B cell (primary cell): ENCODE measurements around the gene CAMK2G. TPM values are rescaled to one million over a fixed set of nuclear protein-coding genes. Genes with fewer than 3 reads are reported as not detected.
A peak's percentile ranks its signal among the peaks of the same experiment; 100 is the strongest.

ENCODE experiments used
- ATAC-seq: fragments of 200-7000 bp; cut with Tn5 transposase; one replicate; pipeline ENCODE4 v1.10.0; 2021; ENCODE audit warnings: low read depth, mild to moderate bottlenecking, moderate number of reproducible peaks, moderate library complexity
- CTCF ChIA-PET: fragments of 350-600 bp; sonication (Branson Sonifier 250); formaldehyde crosslinking; loops from one replicate; lab custom pipeline; 2021; ENCODE audit warnings: antibody characterized with exemption, inconsistent platforms; lab: Charles Lee
- POLR2A ChIA-PET: fragments of 350-600 bp; sonication (Branson Sonifier 250); formaldehyde crosslinking; loops from one replicate; lab custom pipeline; 2021; ENCODE audit warnings: antibody characterized with exemption; lab: Charles Lee
- DNase-seq: peaks from one replicate; pipeline ENCODE4 v3.0.0; 2013
- H2AFZ ChIP-seq: 2 replicates; pipeline ENCODE4 v1.6.1; 2012; ENCODE audit warnings: mild to moderate bottlenecking, low read depth, low read length; ENCODE audit not compliant: insufficient read depth, poor library complexity, severe bottlenecking
- H3K27ac ChIP-seq, 2 donors: 1 replicate in 1 of 2; 2 replicates in 1 of 2; pipeline ENCODE4 v1.5.1; 2012 to 2013; ENCODE audit warnings: low read length in 2 of 2, mild to moderate bottlenecking in 2 of 2, moderate library complexity in 1 of 2
- H3K27me3 ChIP-seq, 4 experiments: fragments of 200-600 bp in 1 of 4; sonication (generic) in 1 of 4; replicated peaks in 1 of 4; 1 replicate in 2 of 4; 2 replicates in 2 of 4; pipeline versions ENCODE4 v1.6.1 to v1.7.0; 2013 to 2016; ENCODE audit warnings: low read length in 3 of 4, mild to moderate bottlenecking in 2 of 4, mixed read lengths in 1 of 4, moderate library complexity in 1 of 4; ENCODE audit not compliant: insufficient read depth in 4 of 4, control insufficient read depth in 3 of 4; ENCODE audit errors: control extremely low read depth in 1 of 4
- H3K36me3 ChIP-seq, 2 experiments: replicated peaks in 1 of 2; 1 replicate in 1 of 2; 2 replicates in 1 of 2; pipeline versions ENCODE4 v1.6.1 to v1.7.1; 2013; ENCODE audit warnings: low read length in 1 of 2; ENCODE audit not compliant: insufficient read depth in 2 of 2, control insufficient read depth in 1 of 2; ENCODE audit errors: control extremely low read depth in 1 of 2, extremely low read depth in 1 of 2
- H3K4me1 ChIP-seq, 2 donors: fragments of 200-600 bp in 1 of 2; sonication (generic) in 1 of 2; 1 replicate in 1 of 2; 2 replicates in 1 of 2; pipeline versions ENCODE4 v1.5.1 to v1.6.1; 2013 to 2017; ENCODE audit warnings: low read length in 2 of 2; ENCODE audit not compliant: control insufficient read depth in 2 of 2, insufficient read depth in 2 of 2
- H3K4me2 ChIP-seq: replicated peaks from 2 replicates; pipeline ENCODE3; 2012; ENCODE audit warnings: mild to moderate bottlenecking, low read depth, low read length; ENCODE audit not compliant: poor library complexity, severe bottlenecking
- H3K4me3 ChIP-seq, 5 experiments: fragments of 200-600 bp in 1 of 5; sonication (generic) in 1 of 5; 1 replicate in 3 of 5; 2 replicates in 2 of 5; pipeline versions ENCODE4 v1.5.1 to v1.7.0; 2011 to 2016; ENCODE audit warnings: low read length in 4 of 5, mild to moderate bottlenecking in 4 of 5, low read depth in 2 of 5, control low read depth in 1 of 5, moderate library complexity in 1 of 5; ENCODE audit not compliant: insufficient read depth in 1 of 5; ENCODE audit errors: control extremely low read depth in 1 of 5, extremely low read depth in 1 of 5
- H3K79me2 ChIP-seq: fragments of 200-600 bp; sonication (generic); one replicate; pipeline ENCODE4 v1.6.0; 2016; ENCODE audit warnings: low read length; ENCODE audit not compliant: control insufficient read depth, insufficient read depth
- H3K9ac ChIP-seq: fragments of 200-600 bp; sonication (generic); 2 replicates; pipeline ENCODE4 v1.6.1; 2017; ENCODE audit warnings: mild to moderate bottlenecking, low read length, moderate library complexity
- H3K9me3 ChIP-seq, 3 donors: one replicate each; pipeline versions ENCODE4 v1.6.1 to v1.7.1; 2013; ENCODE audit warnings: low read length in 2 of 3; ENCODE audit not compliant: control insufficient read depth in 2 of 3, insufficient read depth in 1 of 3; ENCODE audit errors: control extremely low read depth in 1 of 3
- H4K20me1 ChIP-seq: 2 replicates; pipeline ENCODE4 v1.6.0; 2012; ENCODE audit warnings: mild to moderate bottlenecking, low read length; ENCODE audit not compliant: insufficient read depth, control insufficient read depth, poor library complexity, severe bottlenecking
- H3K27ac Mint-ChIP-seq: one replicate; pipeline ENCODE4 v1.8.0; 2021; ENCODE audit warnings: mixed read lengths
- H3K27me3 Mint-ChIP-seq: one replicate; pipeline ENCODE4 v1.8.0; 2021; ENCODE audit warnings: mixed read lengths
- H3K4me1 Mint-ChIP-seq: one replicate; pipeline ENCODE4 v1.8.0; 2021; ENCODE audit warnings: mixed read lengths
- H3K4me3 Mint-ChIP-seq: one replicate; pipeline ENCODE4 v1.8.0; 2021; ENCODE audit warnings: mixed read lengths
- H3K9me3 Mint-ChIP-seq: one replicate; pipeline ENCODE4 v1.8.0; 2022; ENCODE audit warnings: mixed read lengths; ENCODE audit not compliant: insufficient read depth
- EZH2 ChIP-seq: IDR thresholded peaks from 2 replicates; pipeline ENCODE4 v1.6.1; 2012; ENCODE audit warnings: borderline replicate concordance, low read depth, mild to moderate bottlenecking, moderate library complexity, low read length; ENCODE audit not compliant: insufficient read depth, poor library complexity, severe bottlenecking
- WGBS: methylation state at CpG from one replicate; pipeline ENCODE4 v1.1.5; 2013; ENCODE audit warnings: missing lambda C conversion rate; ENCODE audit not compliant: insufficient coverage; 5-methylcytosine and 5-hydroxymethylcytosine counted together
- intact Hi-C: fragments of 100-400 bp; cut with micrococcal nuclease; formaldehyde crosslinking; loops from one replicate; pipeline ENCODE4 v1.10.0; 2022
- polyA plus RNA-seq: library from polyadenylated mRNA; depleted of rRNA; stranded (reverse); fragments of >200 nt; gene quantifications from 2 replicates; pipeline ENCODE4 v1.2.3, GENCODE V29; 2012
- total RNA-seq, 2 donors: library from RNA; stranded (reverse); fragments of 120-200 nt in 1 of 2; gene quantifications; 1 replicate in 1 of 2; 2 replicates in 1 of 2; pipeline versions ENCODE4 v1.2.3 to v1.2.4, GENCODE V29; 2013 to 2022
- TF ChIP-seq, protein P1 (sequence below): fragments of 200-600 bp; IDR thresholded peaks from one replicate; pipeline ENCODE4 v1.8.0; 2022; ENCODE audit warnings: antibody characterized with exemption, mild to moderate bottlenecking

CAMK2G gene
- total and polyA plus RNA-seq, 2 donors (not counting 1 experiment from before 2014, with no cell fraction given): 42.7 to 48.7 TPM

DNA sequence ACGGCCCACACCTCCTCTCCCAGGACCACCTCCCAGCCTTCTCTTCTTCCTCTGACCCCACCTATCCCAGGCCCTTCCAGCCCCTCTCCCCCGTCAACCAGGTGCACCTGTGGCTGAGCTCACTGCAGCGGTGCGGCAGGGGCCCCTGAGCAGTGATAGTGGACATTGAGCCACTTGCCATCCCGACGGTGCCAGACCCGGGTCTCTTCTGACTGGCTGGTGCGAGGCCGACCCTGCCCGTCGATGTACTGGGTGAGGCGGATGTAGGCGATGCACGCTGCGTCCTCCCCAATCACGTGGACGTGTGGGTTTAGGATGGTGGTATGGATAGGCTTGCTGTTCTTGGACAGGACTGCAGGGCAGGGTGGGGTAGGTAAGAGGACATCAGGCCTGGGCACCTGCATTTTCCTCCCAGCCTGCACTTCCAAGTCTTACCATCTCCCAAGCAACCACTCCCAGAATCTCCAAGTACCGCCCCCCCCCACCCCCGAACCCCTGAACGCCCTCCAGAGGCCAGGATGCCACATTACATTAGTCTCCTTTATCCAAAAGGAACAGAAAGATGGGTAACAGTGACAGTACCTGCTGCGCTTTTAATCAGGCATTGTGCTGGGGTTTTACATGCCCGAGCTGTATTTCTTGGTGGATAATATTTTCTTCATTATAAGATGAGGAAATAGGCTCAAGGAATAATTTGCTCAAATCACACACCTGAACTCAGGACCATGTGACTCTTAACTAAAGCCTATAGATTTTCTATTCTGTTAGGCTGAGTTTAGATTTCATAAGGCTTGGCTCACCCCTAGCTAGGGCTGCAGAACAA is 59.2 kb downstream of the CAMK2G start:
- DNase-seq (no peak), ATAC-seq (no peak)
- Histone ChIP-seq H3K4me1 (peaks cover 4 to 11% of the 10 kb centered on the region in 2 donors), H3K4me3 (no peak overlapping the region), H3K4me2 (no peak overlapping the region), H3K27me3 (no peaks in the 10 kb centered on the region), H3K36me3 (peaks cover 0 to 27% of the 10 kb centered on the region in 2 experiments), H3K9me3 (no peaks in the 10 kb centered on the region), H3K9ac (no peak overlapping the region), H4K20me1 (no peaks in the 10 kb centered on the region), H2AFZ (no peak overlapping the region), H3K79me2 (peaks cover 9% of the 10 kb centered on the region), H3K27ac (no peak overlapping the region)
- ChIA-PET CTCF (interaction anchor here (2.5 kb wide), 1 partner anchor 65 kb away, joined by 6 read pairs; no protein-coding TSS in a partner anchor), POLR2A (interaction anchor here (0.7 kb wide), 1 partner anchor 1373 kb away, joined by 5 read pairs; no protein-coding TSS in a partner anchor)
- Mint-ChIP-seq H3K4me3 (no peak overlapping the region), H3K9me3 (no peaks in the 10 kb centered on the region), H3K4me1 (peaks cover 6% of the 10 kb centered on the region), H3K27ac (no peak overlapping the region), H3K27me3 (no peaks in the 10 kb centered on the region)
- intact Hi-C loops: loop anchor here (5.0 kb wide), 1 partner anchor 32 kb away; no protein-coding TSS in a partner anchor
- 96% methylated on average over 15 of the region's 22 CpGs for WGBS
- TF ChIP-seq, protein P1, sequence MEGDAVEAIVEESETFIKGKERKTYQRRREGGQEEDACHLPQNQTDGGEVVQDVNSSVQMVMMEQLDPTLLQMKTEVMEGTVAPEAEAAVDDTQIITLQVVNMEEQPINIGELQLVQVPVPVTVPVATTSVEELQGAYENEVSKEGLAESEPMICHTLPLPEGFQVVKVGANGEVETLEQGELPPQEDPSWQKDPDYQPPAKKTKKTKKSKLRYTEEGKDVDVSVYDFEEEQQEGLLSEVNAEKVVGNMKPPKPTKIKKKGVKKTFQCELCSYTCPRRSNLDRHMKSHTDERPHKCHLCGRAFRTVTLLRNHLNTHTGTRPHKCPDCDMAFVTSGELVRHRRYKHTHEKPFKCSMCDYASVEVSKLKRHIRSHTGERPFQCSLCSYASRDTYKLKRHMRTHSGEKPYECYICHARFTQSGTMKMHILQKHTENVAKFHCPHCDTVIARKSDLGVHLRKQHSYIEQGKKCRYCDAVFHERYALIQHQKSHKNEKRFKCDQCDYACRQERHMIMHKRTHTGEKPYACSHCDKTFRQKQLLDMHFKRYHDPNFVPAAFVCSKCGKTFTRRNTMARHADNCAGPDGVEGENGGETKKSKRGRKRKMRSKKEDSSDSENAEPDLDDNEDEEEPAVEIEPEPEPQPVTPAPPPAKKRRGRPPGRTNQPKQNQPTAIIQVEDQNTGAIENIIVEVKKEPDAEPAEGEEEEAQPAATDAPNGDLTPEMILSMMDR: peak; percentile 45
- no peak for TF ChIP-seq EZH2
